Measurements from ENCODE around the gene ENAH.

The ENAH gene

DNA sequence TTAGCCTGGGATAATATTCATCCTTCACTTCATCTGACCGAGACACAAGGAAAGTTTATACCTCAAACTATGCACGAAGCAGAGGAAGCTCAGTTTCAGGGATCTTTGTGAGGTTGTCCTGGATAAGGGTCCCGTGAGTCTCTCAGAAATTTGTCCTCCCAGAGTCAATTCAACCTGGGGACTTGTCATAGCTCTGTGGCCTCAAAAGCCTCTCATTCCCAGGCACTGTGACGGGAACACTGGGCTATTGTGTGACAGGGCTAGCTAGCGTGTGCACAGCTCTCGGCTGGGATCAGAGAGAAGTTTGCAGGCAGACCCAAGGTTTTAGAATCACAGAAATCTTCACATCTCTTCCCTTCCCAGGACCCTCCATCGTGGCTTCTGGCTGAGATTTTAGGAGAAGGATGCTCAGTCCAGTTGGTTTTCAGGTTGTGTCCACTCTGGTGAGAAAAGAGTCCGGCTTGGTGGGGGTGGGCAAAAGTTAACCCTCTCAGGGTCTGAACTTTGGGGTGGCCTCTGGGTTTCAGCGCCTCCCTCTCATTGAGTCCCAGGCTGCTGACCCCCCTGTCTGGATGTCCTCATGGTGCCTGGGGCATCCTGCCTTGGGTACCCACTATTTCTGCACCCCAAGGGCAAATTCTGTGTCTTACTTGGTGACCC is 204.6 kb downstream of the ENAH start:
- DNase-seq = no peak

DNA sequence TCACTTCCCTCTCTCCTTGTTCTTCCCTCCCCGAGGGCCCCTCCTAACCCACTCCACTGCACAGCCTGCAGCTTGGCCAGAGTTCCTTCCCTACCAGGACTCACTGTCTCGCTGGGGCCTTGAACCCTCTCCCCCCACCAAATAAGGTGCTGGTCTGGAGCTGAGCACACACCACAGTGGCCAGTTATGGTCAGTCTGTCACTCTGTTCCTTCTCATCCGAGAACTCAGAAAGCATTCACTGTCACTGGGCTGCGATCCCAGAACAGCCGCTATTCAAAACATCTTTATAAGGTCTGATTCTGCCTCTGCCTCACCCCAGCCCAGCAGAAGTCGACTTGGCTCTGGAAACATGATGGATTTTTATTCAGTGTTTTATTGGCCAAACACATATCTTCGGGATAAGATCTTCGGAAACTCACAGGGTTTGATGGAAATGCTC is 205.3 kb downstream of the ENAH start:
- no peak for DNase-seq

DNA sequence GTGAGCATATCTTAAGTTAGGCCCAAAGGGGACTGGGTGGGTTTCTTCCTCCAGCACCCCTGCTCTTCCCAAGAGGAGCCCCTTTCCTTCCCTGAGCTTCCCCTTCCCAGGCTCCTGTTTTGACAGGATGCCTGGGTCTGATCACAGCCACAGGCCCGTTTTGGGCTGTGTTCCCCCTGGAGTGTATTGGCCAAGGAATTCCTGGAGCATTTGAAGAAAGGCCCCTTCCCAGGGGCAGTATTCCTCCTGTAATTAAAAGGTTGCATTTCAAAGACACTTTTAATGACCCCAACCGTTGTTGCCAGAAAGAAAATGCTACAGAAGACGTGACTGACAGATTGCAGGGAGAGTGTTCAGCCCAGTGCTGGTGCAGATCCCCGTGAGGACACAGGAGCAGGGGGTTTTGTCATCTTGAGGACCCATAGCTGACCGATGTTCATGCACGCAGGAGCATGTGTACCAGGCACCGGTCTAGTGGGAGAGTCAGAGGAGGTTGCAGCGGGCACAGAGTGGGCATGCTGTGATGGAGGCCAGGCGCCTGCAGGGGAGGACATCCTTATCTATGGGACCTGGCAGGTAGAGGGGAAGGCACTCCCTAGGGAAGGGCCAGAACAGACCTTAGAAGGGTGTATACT is 205.8 kb downstream of the ENAH start:
- DNase-seq = no peak

DNA sequence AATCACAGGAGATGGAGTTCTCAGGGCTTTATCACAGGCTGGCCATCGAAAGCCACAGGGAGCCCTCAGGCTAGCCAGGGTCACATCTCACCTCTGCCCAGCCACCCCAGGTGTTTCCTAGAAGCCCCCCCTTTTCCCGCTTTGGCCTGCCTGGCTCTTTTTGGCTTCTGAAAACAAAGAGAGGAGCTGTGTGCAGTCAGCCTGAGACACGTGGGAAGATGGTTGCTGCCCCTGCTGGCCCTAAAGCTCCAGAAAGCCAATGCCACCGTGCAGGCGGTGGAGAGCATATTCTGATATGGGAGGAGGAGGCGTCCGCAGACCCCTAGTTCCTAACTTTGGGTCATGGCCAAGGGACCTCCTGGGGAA is 206.3 kb downstream of the ENAH start:
- DNase-seq = no peak

DNA sequence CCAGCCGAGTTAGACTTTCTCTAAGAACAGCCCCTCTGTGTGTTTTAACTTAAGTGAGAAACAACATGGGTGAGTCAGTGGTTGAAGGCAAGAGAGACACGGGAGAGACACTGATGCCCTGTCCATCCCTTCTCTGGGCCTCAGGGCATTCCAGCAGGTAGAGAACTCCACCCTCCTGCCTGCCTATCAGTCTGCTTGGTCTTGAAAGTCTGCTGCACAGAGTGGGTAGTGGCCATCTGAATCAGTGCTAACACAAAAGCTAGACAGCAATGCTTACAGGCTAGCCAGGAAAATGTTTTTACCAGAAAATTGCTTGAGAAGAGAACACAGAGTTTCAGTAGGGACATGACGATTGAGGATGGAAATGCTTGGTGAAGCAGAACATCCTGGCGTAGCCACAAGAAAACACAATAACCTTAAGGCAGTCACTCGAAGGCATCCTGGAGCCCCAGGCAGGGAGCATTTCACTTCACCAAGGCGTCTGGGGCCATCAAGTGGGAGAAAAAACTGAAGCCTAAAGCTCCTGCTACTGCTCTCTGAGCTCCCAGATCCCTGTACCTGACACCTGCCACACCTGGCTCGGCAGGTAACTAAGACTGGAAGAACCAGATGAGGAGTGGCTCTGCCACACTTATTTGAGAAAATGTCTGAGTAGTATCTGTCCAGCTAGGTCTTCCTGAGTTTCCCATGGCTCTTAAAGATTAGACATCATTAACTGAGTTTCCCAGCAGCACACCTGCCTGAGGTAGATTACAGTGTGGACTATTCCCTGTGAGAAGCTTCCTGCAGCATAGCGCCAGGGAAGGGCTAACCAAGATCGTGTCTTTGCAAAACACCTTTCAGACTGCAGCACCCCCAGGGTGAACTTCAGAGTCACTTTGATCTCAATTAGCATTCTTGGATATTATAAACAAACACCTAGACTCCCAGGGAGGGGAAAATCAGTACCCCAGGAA is 207.0 kb downstream of the ENAH start:
- DNase-seq = no peak

DNA sequence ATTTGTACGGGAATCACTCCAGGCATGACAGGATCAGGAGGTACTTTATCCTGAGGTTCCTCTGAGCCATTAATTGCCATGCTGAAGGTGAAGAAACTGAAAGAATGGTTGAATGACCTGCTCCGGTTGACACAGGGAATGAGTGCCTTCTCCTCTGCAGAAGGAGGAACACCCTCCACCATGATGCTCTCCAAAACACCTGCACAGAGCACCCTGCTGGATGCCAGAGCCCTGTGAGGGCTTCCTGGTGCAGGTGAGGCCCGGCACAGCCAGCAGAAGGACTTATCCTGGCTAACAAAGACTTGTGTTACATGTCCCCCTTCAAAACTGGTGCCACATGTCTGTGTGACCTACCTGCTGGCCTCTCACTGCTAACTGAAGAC is 210.8 kb downstream of the ENAH start:
- peak; percentile 55 for DNase-seq

DNA sequence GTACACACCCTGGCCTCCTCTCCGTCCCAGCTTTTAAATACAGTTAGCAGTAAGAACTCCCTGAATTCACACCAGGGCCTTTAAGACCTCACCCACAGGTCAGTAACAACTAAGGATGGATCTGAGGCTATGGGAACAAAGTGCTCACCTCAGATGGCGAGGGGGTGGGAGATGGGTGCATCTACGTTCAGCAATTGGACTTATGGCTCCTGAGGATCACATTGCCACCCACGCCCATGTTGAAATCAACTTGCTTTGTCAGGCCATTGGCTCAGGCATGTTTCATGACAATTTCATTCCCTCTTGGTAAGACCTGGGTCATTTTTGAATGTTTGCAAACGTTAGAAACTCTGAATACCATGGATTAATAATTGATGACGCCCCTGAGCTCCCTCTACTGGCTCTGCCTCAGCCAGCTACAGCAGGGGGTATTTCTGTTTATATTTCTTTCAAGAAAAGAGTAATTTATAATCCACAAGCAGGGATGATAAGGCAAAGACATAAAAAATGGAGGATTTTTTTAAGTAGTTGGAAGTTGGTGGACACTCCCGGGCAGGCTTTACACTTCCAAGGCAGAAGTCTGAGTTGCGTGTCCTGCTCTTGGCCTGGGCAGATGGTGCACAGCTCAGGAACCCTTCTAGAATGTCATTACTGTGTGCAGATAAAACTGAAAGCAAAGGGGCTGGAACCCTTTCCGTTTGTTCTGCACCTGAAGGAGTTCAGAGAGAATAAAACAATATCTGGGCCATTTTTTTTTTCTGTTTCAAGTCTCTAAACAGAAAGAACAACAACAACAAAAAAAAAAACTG is 211.4 kb downstream of the ENAH start:
- DNase-seq = peak; percentile 55

DNA sequence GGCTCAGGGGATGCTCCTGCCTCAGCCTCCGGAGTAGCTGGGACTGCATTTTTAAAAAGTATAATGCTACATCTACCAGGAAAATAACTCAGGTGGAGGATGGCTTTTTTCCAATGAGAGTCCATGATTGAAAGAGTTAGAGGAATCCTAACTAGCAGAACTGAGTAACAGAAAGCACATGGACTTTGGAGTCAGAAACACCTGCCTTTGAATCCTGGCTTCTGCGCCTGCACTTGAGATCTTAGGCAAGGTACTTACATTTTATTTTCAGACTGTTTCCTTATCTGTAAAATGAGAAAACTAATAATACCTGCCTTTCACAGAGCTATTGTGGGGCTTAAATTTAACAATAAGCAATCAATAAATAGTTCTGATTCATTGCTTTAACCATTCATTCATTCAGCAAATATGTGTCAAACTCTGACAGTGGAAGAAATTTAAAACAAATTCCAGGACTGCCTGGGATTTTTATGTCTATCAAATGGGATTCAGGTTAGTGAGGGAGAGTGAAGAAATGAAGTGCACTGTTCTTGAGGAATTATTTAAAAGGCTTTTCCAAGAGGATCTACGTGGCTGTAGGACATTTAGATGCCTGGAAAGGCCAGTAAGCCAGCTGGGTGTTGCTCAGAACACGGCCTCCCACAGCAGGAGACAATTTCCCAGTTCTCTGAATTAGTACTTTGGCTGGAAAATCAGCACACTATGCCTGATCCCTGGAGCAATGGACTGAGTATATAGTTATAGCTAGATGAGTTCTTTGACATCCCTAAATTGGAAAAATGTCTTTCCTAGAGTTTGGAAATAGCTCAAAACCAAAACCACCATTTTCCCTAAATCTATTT is 212.3 kb downstream of the ENAH start:
- no peak for DNase-seq

DNA sequence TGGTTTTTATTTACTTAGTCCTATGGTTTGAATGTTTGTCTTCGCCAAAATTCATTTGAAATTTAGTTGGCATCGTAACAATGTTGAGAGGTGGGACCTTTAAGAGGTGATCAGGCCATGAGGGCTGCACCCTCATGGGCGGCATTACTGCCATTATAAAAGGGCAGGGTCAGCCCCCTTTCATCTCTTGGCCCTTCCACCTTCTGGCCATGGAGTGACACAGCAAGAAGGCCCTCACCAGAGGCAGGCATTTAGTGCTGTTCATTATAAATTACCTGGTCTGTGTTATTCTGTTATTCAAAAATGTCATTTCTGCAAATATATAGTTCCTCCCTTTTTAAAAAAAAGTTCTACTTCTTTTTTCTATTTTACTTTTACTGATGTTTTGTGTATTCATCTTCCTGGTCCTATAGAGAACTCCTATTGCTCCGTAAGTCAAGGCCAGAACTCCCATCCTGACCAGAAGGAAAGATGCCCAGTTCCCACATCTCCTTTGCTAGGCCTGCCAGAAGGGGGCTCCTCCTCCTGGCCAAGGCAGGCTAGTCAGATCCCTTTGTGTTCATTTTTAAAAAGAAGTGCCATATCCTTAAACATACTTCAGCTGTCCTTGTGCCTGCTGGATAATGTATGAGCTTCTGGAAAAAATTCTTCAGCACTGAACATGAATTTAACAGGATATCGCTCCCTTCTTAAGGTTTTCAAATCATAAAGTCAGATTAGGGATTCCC is 215.0 kb downstream of the ENAH start:
- DNase-seq = no peak
